NCI-H526 treated with DMSO at 0.1 percent for 48 hours (cell line): Measurements from ENCODE around the gene DUS2.
"Not testable (repeated sequence)": the region's sequence is repeated elsewhere in the genome, so short reads cannot be mapped to it uniquely, and the experiment has no call there.

ENCODE experiments used
- DNase-seq: peaks from one replicate; lab custom pipeline; 2025; lab: John Stamatoyannopoulos, UW

The DUS2 gene

DNA sequence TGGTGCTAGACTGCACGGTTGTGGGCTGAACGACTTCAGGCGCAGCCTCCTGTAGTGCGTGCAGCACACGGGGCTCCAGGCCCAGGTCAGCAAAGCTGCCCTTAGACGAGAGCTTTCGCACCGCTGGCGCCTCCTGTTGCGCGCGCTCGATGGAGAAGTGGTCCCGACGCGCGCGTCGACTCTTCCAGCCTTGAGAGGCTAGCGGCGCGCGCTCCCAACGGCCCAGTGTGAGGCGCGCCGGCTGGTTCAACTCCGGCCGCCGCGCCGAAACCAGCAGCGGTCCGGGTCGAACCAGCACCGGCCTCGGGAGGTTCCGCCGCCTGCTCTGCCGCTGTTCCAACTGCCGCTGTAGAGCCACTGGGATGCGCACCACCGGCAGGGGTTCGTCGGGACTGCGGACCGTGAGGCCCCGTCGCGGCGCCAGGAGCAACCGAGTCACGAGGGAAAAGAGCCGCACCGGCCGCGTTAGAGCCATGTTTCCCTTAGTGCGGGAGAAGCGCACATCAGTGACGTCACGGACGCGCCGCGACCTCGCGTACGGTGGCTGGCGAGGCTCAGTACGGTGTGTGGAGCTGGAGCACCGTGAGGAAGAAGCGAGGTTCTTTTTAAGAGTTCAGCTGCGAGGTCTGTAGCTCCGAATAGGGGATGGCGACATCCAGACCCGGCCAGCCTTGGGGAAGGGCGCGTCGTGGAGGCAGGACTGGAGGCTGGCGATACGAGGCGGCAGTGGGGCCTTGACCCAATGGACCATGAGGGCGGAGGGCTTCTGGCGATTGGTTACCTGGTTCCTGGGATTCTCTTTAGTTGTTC is at the start of gene DUS2, which contains the start of gene DDX28:
Gene DUS2 (plus strand): TSS at position 557 of the 810 bp plus-strand sequence. CDS start 14,740 bp downstream, outside the sequence.
Gene DDX28 (minus strand): TSS at position 505 of the 810 bp plus-strand sequence. CDS start 30 bp downstream, at position 475.
- peak; percentile 33 for DNase-seq

GRCh38 chr16:67975321-67976105 is 47.6 kb upstream of the DUS2 start:
- DNase-seq: no peak

DNA sequence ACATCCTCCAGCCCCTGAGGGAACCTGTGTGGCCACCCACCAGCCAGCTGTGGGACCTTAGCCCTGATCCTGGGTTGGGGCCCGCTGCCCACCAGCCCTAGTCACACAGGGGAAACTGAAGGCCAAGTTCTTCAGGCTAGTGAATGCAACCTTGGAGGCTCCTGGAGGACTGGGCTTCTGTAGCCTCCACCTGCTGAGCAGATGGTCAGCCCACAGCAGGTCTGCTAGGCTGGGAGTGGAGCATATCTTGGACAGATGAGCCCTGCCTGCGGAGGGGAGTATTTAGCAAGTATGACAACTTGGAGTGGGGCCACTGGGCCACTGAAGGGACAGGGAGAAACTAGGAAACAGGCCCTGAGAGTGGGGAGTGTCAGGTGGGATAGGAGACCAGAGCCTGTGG is 46.9 kb upstream of the DUS2 start:
- DNase-seq: no peak

- no peak for DNase-seq
Measured at GRCh38 chr16:67977005-67977404, 46.1 kb upstream of the DUS2 start.

DNA sequence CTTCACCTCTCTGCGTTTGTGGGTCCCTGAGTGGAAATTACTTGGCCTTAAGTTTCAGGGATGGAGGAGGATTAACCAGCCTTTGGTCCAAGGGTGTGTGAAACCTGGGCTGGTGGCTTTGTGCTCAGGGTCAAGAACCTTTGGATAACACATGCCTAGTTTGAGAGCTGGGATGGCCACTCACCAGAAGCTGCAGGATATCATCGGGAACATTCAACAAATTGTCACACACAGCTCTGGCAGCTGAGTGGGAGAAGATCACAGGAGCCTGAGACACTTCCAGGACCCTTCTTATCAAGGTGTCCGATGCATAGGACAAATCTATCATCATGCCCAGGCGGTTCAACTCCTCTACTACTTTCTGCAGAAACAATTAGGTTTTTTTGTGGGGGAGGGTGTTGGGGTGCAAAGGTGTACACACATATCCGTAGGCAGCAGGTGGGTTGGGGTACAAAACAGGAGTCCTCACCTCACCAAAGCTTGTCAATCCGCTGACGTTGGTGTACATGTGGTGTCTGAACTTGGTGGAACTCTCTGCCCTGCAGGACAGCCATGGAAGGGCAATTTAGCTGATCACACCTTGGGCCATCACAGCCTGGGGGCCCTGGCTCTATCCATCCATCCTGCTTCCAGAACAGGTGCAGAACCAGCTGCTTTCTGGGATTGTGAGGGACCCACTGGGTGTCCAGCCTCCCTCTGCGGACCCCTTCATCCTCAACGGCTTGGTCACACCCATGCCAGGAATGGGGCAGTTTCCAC is 45.4 kb upstream of the DUS2 start:
- no peak for DNase-seq

GRCh38 chr16:67979955-67980678 is 43.0 kb upstream of the DUS2 start, which contains the start of gene DPEP3:
Gene DPEP3, minus strand, starts transcription at chr16:67980499. Its CDS starts 119 bp downstream, at chr16:67980380.
- no peak for DNase-seq

GRCh38 chr16:67982011-67982696 is 40.9 kb upstream of the DUS2 start:
- no peak for DNase-seq

DNA sequence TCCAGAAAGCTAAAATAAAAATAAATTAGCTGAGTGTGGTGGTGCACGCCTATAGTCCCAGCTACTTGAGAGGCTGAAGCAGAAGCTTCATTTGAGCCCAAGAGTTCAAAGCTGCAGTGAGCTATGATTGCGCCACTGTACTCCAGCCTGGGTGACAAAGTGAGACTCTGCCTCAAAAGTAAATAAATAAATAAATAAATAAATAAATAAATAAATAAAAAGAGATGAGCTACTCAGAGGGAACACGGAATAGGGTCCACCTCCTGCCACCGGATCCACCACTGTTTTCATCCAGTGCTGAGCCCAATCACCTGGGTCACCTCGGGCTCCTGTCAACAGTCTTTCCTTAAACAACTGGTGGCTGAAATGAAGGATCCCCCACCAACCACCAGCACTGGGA is 36.1 kb upstream of the DUS2 start:
- DNase-seq: no peak

- no peak for DNase-seq
Measured at GRCh38 chr16:67987460-67988160, 35.5 kb upstream of the DUS2 start.

DNA sequence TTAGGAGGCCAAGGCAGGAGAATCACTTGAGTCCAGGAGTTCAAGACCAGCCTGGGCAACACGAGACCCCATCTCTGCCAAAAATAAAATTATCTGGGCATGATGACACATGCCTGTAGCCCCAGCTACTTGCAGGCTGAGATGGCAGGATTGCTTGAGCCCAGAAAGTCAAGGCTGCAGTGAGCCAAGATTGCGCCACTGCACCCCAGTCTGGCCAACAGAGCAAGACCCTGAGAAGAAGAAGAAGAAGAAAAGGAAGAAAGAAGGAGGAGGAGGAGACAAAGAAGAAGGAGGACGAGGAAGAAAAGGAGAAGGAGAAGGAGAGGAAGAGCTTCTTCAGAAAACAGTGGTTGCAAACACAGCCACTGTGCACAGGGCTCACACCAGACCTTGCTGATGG is 34.4 kb upstream of the DUS2 start:
- no peak for DNase-seq

GRCh38 chr16:67989322-67990017 is 33.6 kb upstream of the DUS2 start:
- no peak for DNase-seq

DNA sequence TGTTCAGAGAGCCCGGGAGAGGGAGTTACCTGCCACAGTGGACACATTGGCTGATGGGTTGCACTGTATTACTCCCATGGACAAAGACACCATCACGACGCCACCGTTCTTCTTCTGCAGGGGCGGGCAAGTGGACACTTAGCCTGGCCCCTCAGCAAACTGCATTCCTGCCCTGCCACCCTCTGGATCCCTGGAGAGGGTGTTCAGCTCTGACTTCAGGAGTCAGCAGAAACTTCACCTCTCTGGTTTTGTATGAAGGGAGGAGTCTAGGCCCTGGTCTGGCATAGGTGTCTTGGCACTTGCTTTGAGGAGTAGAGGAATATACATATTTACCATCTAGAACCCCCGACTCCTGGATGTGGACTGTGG is 33.1 kb upstream of the DUS2 start:
- DNase-seq: no peak

- no peak for DNase-seq
Measured at GRCh38 chr16:67992661-67993206, 30.4 kb upstream of the DUS2 start.

DNA sequence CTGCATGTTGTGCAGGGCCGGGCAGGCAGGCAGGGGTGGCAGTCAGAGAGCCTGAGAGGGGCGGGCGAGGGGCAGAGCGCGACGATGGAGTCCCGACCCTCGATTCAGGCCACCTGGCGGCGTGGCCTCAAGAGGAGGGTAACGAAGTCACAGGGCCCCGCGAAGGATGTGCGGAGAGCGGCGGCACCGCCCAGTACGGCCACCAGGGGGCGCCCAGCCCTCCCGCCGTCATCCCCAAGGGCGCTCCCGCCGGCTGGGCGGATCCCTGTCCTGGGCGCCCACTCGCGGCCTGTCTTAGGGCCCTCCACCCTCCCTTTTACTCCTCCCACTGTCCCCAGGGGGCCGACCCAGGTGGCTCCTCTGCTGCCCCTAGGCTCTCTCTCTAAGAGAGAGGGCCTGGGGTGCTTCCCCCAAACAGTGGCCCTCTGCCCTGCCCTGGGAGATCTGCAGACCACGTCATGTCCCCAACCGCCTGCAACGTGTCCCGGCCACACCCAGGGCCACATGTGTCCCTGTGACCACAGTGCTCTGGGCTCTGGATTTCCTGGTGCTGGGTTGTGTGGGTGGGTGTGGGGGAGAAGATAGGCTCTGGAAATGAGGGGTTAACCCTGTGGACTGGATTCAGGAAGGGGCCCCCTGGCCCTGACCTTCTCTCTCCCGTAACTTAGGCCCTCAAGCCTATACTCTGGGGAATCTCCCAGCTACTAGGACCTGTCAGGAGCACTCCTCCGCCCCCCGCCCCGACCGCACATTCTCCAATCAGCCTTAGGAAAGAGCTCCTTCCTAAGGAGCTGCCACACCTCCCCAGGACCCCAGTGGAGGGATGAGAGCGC is 29.7 kb upstream of the DUS2 start:
- DNase-seq: peak; percentile 5

- DNase-seq: not testable (repeated sequence)
Measured at GRCh38 chr16:67994040-67994408, 29.1 kb upstream of the DUS2 start.

DNA sequence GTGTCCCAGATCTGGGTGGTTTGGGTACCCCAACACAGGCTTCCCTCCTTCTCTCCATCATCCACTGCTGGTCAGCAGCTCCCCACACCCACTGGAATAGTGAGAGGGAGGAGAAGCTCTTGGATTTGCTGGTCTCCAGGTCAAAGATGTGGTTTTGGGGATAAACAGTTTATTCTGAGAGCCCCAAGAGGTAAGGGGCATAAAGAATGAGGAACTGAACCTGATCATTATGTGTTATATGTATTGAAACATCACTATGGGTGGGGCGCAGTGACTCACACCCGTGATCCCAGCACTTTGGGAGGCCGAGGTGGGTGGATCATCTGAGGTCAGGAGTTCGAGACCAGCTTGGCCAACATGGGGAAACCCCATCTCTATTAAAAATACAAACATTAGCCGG is 27.7 kb upstream of the DUS2 start:
- DNase-seq: no peak

- DNase-seq: no peak
Measured at GRCh38 chr16:67996666-67997065, 26.4 kb upstream of the DUS2 start.

DNA sequence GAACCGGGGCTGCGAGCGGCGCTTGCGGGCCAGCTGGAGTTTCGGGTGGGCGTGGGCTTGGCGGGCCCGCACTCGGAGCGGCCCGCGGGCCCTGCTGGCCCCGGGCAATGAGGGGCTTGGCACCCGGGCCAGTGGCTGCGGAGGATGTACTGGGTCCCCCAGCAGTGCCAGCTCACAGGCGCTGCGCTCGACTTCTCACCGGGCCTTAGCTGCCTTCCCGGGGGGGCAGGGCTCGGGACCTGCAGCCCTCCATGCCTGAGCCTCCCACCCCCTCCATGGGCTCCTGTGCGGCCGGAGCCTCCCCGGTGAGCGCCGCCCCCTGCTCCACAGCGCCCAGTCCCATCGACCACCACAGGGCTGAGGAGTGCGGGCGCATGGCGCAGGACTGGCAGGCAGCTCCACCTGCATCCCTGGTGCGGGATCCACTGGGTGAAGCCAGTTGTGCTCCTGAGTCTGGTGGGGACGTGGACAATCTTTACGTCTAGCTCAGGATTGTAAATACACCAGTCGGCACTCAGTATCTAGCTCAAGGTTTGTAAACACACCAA is 24.8 kb upstream of the DUS2 start:
- not testable (repeated sequence) for DNase-seq
